ENCODE data around the gene NDRG3.

GRCh38 chr20:36687850-36688249 lies 58.0 kb downstream of the NDRG3 start:
- TF ChIP-seq TAF1 (IDR thresholded peaks at IDR 0.05; ENCODE audit: low read depth, low read length) (no peak), EZH2 (IDR thresholded peaks at IDR 0.05; ENCODE audit: low read depth, low read length, severe bottlenecking) (no peak), POLR2A (IDR thresholded peaks at IDR 0.05; ENCODE audit: control extremely low read depth in 1 of 2, low read depth in 2 of 2, low read length in 2 of 2) (no peak), EP300 (IDR thresholded peaks at IDR 0.05; ENCODE audit: borderline replicate concordance in 1 of 2, low read depth in 2 of 2, low read length in 2 of 2) (no peak)
- TF ChIP-seq, protein P1, sequence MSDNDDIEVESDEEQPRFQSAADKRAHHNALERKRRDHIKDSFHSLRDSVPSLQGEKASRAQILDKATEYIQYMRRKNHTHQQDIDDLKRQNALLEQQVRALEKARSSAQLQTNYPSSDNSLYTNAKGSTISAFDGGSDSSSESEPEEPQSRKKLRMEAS (IDR thresholded peaks at IDR 0.05) = no peak

All from H1 (cell line).